NCI-H2107 (cell line): Measurements from ENCODE around the gene SLC25A18.

ENCODE experiments used
- DNase-seq: peaks from one replicate; lab custom pipeline; 2025; lab: John Stamatoyannopoulos, UW

The SLC25A18 gene

GRCh38 chr22:17570851-17571631 is 7.7 kb downstream of the SLC25A18 start:
- no peak for DNase-seq

GRCh38 chr22:17575151-17575550 is 11.9 kb downstream of the SLC25A18 start:
- no peak for DNase-seq

GRCh38 chr22:17575681-17576080 is 12.4 kb downstream of the SLC25A18 start:
- no peak for DNase-seq

- peak; percentile 24 for DNase-seq
Measured at GRCh38 chr22:17576470-17576869, 13.2 kb downstream of the SLC25A18 start.

- DNase-seq, result no peak
Measured at GRCh38 chr22:17578136-17578754, 14.9 kb downstream of the SLC25A18 start.

DNA sequence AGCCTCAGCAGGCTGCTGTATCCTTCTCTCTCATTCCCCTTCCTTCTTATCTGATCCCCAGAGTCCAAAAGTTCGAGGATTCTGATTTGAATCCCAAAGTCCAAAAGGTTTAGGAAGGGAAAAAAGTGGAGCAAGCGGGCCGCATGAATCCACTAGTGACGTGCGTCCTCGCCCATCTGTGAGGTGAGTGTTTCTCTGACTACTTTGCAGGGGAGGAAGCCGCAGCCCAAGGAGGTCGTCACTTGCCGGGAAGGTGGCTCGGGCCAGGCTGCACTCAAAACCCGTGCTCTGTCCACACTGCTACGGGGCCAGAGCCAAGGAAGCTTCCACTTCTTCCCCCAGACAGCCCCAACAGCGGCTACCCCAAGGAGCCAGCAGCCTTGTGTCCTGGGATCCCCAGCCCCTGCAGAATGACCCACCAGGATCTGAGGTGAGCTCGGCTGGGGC is 16.3 kb downstream of the SLC25A18 start:
- DNase-seq, result no peak

GRCh38 chr22:17580441-17581031 is 17.2 kb downstream of the SLC25A18 start:
- no peak for DNase-seq

DNA sequence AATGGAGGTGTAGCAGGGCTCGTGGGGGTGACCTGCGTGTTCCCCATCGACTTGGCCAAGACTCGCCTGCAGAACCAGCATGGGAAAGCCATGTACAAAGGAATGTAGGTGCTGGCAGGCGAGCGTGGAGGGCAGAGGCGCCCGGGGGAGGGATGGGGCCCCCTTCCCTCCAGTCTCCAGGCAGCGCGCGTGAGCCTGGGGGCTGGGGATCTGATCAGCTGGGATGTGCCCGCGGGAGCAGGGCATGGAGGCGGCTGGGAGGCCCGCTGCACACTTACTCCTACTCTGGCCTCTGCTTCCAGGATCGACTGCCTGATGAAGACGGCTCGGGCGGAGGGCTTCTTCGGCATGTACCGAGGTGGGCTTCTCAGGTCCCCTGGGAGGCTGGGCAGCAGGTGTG is 17.8 kb downstream of the SLC25A18 start:
- DNase-seq, result no peak

GRCh38 chr22:17581631-17582030 is 18.3 kb downstream of the SLC25A18 start:
- no peak for DNase-seq

GRCh38 chr22:17583151-17583550 is 19.9 kb downstream of the SLC25A18 start:
- no peak for DNase-seq

DNA sequence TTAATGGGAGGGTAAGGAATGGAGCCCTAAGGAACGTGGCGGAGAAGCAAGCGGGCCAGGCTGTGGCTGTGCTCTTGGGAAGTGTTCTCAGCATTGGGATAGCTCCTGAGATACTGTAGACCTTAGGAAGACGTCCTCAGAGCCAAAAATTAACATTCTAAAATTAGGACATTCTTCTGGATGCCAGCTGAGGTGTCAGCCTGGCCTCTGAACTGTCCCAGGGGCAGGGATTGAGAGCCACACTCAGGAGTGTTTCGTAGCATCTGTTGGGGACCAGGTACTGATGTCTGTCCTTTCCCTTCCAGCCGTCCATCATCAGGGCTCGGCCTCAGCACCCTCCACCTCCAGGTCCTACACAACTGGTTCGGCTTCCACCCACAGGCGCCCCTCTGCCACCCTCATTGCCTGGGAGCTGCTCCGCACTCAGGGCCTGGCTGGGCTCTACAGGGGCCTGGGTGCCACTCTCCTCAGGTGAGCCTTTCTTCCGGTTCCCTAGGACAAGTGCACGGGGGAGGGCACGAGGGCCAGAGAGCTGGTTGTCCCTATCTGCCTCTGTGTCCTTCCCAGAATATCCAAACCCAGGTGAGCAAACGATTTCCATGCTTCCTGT is 23.6 kb downstream of the SLC25A18 start:
- no peak for DNase-seq

- no peak for DNase-seq
Measured at GRCh38 chr22:17587629-17588028, 24.3 kb downstream of the SLC25A18 start.

DNA sequence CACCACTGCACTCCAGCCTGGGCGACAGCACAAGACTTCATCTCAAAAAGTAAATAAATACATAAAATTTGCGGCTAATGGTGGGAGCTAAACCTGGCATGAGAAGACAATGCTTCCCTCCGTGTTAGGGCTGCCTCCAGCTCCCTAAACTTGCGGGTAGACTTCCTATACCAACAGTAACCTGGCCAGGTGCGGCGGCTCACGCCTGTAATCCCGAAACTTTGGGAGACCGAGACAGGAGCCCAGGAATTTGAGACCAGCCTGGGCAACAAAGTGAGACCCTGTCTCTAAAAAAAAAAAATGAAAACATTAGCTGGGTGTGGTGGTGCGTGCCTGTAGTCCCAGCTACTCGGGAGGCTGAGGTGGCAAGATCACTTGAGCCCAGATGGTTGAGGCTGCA is 25.3 kb downstream of the SLC25A18 start:
- no peak for DNase-seq

DNA sequence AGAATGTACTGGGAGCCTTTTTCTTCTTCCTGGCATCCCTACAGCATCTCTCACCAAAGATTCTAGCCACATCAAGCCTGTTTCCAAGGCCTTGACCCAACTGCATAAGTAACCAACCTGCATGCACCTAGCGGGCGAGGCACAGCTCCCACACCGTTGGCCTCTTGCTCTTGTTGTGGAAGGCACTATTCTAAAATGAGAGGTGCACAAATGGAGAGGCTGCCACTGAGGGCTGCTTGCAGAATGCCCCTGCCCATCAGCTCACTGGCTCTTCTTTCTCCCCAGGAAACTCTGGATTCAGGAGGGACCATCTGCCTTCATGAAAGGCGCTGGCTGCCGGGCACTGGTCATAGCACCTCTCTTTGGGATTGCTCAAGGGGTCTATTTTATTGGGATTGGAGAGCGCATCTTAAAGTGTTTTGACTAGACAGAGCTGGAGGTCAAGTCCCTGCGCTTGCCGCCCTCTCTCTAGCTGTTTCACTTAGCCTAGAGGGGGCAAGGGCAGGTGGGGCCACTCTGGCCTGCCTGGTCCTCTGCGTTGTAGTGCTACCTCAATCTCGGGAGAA is 26.6 kb downstream of the SLC25A18 start:
- no peak for DNase-seq

DNA sequence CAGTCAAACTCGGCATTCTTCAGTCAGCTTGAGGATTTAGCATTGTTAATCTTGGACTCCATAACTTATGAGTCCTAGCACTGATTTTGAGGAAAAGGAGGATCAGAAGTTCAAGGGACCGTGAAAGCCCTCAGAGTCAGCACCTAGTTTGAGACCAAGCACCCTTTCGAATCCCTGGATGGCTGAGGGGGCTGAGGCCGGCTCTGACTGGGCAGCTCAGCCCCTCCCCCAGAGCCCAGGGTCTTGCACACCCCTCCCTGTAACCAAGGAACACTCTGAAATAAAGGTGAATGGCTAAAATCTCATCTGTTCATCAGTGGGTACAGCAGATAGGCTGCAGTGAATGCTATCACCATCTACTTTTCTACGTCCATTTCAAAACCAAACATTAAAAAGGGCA is 27.3 kb downstream of the SLC25A18 start:
- DNase-seq, result no peak

- no peak for DNase-seq
Measured at GRCh38 chr22:17592201-17592600, 28.9 kb downstream of the SLC25A18 start.

- no peak for DNase-seq
Measured at GRCh38 chr22:17596226-17596625, 32.9 kb downstream of the SLC25A18 start.

- DNase-seq, result no peak
Measured at GRCh38 chr22:17597217-17597616, 33.9 kb downstream of the SLC25A18 start.

GRCh38 chr22:17598318-17598717 is 35.0 kb downstream of the SLC25A18 start:
- no peak for DNase-seq

DNA sequence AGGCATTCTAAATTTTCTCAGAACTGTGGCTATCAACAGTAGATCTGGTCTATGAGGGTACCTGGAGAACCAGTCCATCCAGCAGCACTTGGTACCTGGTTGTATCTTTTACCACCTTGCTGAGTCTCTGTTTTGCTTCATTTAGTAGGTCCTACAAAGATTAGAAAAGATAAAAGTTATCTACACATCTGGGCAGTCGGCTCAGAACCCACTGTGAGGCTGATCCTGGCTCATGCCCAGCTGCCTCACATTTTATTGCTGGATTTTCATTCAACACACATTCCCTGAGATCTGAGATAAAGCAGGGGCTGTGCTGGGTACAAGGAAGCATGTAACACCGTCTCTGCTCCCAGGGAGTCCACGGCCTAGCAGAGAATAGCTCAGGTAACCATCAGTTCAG is 37.7 kb downstream of the SLC25A18 start:
- no peak for DNase-seq

DNA sequence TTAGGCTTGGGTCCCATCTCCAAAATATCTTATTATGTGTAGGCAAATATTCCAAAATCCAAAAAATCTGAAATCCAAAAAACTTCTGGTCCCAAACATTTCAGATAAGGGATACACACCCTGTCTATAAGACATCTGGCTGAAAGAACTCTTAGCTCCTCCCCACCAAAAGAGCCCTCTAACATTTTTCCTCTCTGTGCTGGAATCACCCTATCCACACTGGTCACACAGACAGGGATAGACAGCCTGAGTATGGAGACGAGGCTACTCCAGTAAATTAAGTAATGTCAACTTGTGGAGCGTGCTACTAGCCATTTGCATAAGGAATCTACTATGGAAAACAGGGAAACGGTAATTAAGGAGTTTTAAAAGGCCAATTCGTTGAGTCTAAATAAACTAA is 40.4 kb downstream of the SLC25A18 start:
- no peak for DNase-seq

- no peak for DNase-seq
Measured at GRCh38 chr22:17606496-17606895, 43.2 kb downstream of the SLC25A18 start.
